GM21381 (cell line): ENCODE measurements around the gene MYL10.
"Not testable (repeated sequence)": the region's sequence is repeated elsewhere in the genome, so short reads cannot be mapped to it uniquely, and the experiment has no call there.

Experiments used
- ATAC-seq: cut with Tn5 transposase; IDR thresholded peaks from one replicate; pipeline ENCODE4 v1.9.1; 2021; ENCODE audit warnings: mild to moderate bottlenecking, moderate library complexity; ENCODE audit not compliant: unreplicated experiment

MYL10 gene

GRCh38 chr7:101620991-101621390 is 8.1 kb downstream of the MYL10 start:
- no peak for ATAC-seq

- ATAC-seq, result no peak
Observed at GRCh38 chr7:101620395-101620794, 8.7 kb downstream of the MYL10 start.

- ATAC-seq, result no peak
Observed at GRCh38 chr7:101618916-101619315, 10.2 kb downstream of the MYL10 start.

- no peak for ATAC-seq
Observed at GRCh38 chr7:101618207-101618839, 10.8 kb downstream of the MYL10 start.

- ATAC-seq, result no peak
Observed at GRCh38 chr7:101617451-101618206, 11.5 kb downstream of the MYL10 start.

- no peak for ATAC-seq
Observed at GRCh38 chr7:101615446-101615845, 13.7 kb downstream of the MYL10 start.

- no peak for ATAC-seq
Observed at GRCh38 chr7:101614939-101615302, 14.2 kb downstream of the MYL10 start.

GRCh38 chr7:101614098-101614938 is 14.8 kb downstream of the MYL10 start:
- no peak for ATAC-seq

GRCh38 chr7:101612885-101613515 is 16.1 kb downstream of the MYL10 start:
- ATAC-seq, result no peak

- no peak for ATAC-seq
Observed at GRCh38 chr7:101608772-101609713, 20.1 kb downstream of the MYL10 start.

- no peak for ATAC-seq
Observed at GRCh38 chr7:101606498-101606923, 22.6 kb downstream of the MYL10 start.

- no peak for ATAC-seq
Observed at GRCh38 chr7:101605611-101606497, 23.2 kb downstream of the MYL10 start.

GRCh38 chr7:101604934-101605332 is 24.2 kb downstream of the MYL10 start:
- ATAC-seq, result not testable (repeated sequence)

GRCh38 chr7:101604331-101604933 is 24.7 kb downstream of the MYL10 start:
- no peak for ATAC-seq

- no peak for ATAC-seq
Observed at GRCh38 chr7:101602484-101603241, 26.4 kb downstream of the MYL10 start.

GRCh38 chr7:101602082-101602481 is 27.0 kb downstream of the MYL10 start:
- no peak for ATAC-seq

- ATAC-seq, result no peak
Observed at GRCh38 chr7:101599787-101600186, 29.3 kb downstream of the MYL10 start.
